ENCODE measurements around the gene ATXN1.
A peak's percentile ranks its signal among the peaks of the same experiment; 100 is the strongest.

The ATXN1 gene

GRCh38 chr6:16670617-16671051, 90.6 kb downstream of the ATXN1 start:
- no peak for DNase-seq

GRCh38 chr6:16670183-16670582, 91.1 kb downstream of the ATXN1 start:
- no peak for DNase-seq

DNA sequence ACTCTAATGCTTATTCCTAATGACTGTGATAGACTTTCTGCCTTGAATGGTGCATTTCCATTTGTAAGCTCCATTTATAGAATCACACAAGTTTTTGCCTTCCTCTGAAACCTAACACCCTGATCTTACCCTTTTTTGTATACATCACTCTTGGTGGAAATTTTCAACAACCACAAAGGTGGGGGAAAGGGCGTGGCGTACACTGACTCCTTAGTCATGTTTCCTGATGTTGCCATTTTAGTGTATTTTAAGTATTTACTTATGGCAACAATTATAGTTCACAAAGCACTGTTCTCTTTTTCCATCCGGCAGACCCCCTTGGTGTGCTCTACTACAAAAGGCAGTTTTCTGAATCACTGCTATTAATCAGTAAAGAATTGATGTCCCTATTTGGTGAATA, 92.0 kb downstream of the ATXN1 start:
- peak; percentile 59 for DNase-seq

GRCh38 chr6:16667509-16667908, 93.8 kb downstream of the ATXN1 start:
- no peak for DNase-seq

- DNase-seq, result no peak
Measured at GRCh38 chr6:16665992-16666391, 95.3 kb downstream of the ATXN1 start.

DNA sequence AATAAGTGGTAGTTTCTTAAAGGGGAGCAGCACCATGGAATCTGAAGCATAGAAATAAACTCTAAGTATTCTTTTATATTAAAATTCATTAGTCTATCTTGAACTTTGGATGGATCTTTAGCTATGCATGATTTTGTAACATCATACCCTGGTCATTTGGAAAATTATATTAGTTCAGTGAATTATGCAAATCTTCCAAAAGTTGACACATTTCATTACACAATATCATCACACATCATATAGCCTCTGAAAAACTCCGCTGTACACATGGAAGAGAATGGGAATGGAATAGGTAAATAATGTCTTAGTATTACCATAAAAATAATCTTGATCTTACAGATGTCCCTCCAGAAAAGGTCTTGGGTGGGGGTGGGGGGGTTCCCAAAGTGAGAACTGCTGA, 96.1 kb downstream of the ATXN1 start:
- DNase-seq, result no peak

DNA sequence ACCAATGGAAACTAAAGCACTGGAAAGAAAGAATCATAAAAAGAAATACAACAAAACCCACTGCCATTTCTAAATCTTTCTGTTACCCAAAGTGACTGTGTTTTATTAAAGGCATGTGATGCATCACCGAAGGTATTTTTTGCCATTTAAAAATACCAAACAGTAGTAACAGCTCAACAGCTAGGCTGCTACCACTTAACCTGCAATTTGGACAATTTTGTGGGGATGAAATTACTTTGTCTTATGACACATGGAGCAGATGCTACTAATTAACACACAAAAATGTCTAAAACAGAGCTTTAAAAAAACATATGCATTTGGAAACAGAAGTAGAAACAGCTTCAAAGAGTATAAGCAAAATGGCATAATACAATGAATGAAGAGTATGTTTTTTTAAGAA, 97.4 kb downstream of the ATXN1 start:
- no peak for DNase-seq

GRCh38 chr6:16660157-16660497, 101.1 kb downstream of the ATXN1 start:
- DNase-seq, result no peak

DNA sequence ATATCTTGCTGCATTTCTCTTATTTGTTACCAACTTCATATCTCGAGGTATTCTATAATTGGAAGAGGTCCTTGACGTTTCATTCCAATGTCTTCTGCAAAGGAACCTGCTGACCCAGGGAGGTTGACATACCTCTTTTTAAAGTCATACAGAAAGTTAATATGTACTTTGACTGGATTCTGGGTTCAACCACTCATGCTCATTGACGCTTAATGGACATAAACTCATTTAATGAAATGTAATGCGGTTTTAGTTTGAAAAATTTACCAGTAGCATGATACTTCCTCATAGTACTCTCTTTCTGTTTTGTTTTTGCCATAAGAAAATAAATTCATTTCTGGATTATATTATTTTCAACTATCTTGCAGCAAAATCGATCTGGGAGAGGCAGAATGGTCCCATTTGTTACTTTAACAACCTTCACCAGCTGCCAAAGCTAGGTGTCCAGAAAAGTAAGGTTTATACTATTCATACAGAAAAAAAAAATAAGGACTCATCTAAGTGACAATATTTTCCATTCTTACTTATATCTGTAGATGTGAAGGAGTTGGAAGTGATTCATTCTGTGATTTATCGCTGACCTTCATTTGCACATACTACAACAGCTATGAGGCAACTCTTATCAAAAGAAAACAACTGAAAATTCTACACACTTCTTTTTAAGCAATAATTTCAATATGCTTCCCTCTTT, 101.6 kb downstream of the ATXN1 start:
- no peak for DNase-seq

GRCh38 chr6:16658348-16659034, 102.8 kb downstream of the ATXN1 start:
- no peak for DNase-seq

GRCh38 chr6:16657768-16658167, 103.5 kb downstream of the ATXN1 start:
- DNase-seq, result no peak

DNA sequence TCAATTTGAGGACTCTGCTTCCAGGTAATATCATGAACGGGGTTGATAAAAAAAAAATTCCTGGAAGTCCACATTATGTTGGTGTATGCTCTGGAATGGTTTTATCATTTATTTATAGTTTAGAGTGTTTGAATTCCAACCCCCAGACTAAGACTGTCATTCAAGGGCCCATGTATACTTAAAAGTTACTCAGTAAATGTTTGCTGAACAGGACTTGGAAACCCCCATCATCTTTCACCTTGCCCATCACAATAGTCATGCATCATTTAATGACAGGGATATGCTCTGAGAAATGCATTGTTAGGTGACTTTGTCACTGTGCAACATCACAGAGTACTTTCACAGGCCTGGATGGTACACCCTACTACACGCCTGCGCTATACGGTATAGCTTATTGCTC, 104.8 kb downstream of the ATXN1 start:
- no peak for DNase-seq

DNA sequence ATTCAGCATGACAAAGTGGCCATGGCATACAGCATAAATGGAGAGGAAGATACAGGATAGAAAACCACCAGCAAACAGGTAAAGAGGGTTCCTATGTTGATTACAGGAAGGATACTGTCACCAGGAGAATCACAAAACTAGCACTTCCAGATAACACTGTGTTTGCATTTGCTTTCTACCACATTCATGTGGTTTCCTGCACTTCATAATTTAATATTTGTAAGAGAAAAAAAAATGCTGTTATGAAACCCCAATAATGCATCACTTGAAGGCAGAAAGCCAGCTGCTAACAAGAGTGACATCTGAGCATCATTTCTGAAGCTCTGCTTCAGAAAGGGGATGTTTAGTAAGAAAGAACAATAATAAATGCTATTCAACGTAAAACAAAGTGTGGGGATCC, 106.6 kb downstream of the ATXN1 start:
- no peak for DNase-seq

GRCh38 chr6:16653226-16653625, 108.0 kb downstream of the ATXN1 start:
- no peak for DNase-seq

- DNase-seq, result no peak
Measured at GRCh38 chr6:16651871-16652270, 109.4 kb downstream of the ATXN1 start.

DNA sequence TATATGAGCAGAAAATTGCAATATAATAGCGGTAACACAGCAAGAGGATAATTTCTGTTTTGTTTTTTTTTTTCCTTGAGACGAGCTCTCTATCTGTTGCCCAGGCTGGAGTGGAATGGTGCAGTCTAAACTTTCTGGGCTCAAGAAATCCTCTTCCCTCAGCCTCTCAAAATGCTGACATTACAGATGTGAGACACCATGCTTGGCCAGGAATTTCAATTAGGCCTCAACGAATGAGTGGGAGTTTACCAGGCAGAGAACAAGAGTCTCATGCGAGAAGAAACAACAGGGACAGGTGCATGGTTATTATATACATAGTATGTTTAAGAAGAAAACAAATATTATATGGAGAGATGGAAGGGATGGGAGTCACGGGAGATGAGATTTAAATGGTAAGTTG, 111.4 kb downstream of the ATXN1 start:
- DNase-seq, result no peak

- peak; percentile 46 for DNase-seq
Measured at GRCh38 chr6:16649241-16649640, 112.0 kb downstream of the ATXN1 start.

- DNase-seq, result no peak
Measured at GRCh38 chr6:16648003-16648402, 113.3 kb downstream of the ATXN1 start.

DNA sequence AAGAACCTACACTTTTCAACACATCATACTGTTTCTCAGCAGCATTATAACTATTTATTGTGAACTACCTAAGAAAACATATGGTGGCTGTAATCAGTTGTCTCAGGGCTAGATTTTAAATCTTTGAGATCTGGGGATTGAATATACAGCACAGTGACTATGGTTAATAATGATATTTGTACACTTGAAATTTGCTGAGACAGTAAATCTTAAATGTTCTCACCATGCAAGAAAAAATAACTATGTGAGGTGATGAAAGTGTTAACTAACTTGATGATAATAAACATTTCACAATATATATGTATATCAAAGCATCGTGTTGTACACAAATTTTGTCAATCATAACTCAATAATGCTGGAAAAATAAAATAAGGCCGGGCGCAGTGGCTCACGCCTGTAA, 113.8 kb downstream of the ATXN1 start:
- DNase-seq, result no peak

GRCh38 chr6:16644540-16645250, 116.6 kb downstream of the ATXN1 start:
- DNase-seq, result no peak

- DNase-seq, result peak; percentile 90
Measured at GRCh38 chr6:16639684-16640480, 121.4 kb downstream of the ATXN1 start.

DNA sequence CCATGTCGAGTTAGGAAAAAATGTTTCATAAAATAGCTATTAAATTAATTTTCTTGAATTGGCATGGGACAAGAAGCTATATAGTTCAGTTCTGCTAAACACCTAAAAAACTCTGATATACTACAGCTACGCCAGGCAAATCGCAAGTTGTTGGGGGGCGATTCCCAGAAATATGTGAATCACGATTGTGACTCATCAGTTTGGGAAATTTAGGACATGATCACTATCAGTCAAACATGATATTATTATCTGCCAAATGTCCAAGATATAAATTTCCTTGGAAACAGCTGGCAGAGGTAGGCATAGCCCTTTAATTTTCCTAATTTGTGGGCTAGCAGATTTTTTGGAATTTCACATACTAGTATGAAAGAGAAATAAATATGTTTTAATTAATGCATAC, 123.6 kb downstream of the ATXN1 start:
- DNase-seq, result no peak

Data from fibroblast of skin of back (primary cell).